Subcutaneous adipose tissue (tissue), 4 donors: ENCODE measurements around the gene COL18A1. TPM values are rescaled to one million over a fixed set of nuclear protein-coding genes. Genes with fewer than 3 reads are reported as not detected.

Experiments
- total RNA-seq, 4 donors: library from RNA; depleted of rRNA; stranded (reverse); fragments of >200 nt; gene quantifications; one replicate each; pipeline ENCODE4 v1.1.0, GENCODE V29; 2016
- TF ChIP-seq, protein P1 (sequence below): fragments of 450-650 bp; IDR thresholded peaks from one replicate; pipeline ENCODE4 v1.5.1; 2016; ENCODE audit warnings: low read depth, mild to moderate bottlenecking, control low read depth, antibody characterized with exemption, moderate library complexity

Gene COL18A1
- total RNA-seq, 4 donors from 2014 or later = 33.4 to 102 (median 66.7) TPM

DNA sequence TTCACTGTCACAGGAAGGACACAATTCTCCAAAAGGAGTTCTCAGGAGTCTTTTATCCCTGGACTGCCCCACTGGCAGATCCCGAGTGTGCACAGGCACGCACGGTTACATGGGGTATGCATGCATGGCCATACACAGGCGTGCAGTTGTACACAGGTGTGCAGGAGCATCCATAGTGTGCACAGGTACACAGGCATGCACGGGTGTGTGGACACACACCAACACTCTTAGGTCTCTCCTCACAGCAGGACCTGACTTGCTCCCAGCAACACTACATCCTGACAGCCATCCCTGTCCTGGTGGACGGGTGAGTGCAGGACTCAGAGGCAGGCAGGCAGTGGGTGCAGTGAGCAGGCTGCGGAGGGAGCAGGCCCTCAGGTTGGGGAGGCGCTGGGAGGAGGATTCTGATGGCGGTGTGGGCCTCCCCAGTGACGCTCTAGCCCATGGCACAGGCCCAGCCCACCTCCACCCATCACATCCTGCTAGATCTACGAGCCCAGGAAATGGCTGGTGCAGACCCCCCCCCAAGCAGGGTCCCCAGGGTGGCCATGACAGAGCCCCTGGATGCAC lies 108.9 kb downstream of the COL18A1 start:
- TF ChIP-seq, protein P1, sequence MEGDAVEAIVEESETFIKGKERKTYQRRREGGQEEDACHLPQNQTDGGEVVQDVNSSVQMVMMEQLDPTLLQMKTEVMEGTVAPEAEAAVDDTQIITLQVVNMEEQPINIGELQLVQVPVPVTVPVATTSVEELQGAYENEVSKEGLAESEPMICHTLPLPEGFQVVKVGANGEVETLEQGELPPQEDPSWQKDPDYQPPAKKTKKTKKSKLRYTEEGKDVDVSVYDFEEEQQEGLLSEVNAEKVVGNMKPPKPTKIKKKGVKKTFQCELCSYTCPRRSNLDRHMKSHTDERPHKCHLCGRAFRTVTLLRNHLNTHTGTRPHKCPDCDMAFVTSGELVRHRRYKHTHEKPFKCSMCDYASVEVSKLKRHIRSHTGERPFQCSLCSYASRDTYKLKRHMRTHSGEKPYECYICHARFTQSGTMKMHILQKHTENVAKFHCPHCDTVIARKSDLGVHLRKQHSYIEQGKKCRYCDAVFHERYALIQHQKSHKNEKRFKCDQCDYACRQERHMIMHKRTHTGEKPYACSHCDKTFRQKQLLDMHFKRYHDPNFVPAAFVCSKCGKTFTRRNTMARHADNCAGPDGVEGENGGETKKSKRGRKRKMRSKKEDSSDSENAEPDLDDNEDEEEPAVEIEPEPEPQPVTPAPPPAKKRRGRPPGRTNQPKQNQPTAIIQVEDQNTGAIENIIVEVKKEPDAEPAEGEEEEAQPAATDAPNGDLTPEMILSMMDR = no peak

DNA sequence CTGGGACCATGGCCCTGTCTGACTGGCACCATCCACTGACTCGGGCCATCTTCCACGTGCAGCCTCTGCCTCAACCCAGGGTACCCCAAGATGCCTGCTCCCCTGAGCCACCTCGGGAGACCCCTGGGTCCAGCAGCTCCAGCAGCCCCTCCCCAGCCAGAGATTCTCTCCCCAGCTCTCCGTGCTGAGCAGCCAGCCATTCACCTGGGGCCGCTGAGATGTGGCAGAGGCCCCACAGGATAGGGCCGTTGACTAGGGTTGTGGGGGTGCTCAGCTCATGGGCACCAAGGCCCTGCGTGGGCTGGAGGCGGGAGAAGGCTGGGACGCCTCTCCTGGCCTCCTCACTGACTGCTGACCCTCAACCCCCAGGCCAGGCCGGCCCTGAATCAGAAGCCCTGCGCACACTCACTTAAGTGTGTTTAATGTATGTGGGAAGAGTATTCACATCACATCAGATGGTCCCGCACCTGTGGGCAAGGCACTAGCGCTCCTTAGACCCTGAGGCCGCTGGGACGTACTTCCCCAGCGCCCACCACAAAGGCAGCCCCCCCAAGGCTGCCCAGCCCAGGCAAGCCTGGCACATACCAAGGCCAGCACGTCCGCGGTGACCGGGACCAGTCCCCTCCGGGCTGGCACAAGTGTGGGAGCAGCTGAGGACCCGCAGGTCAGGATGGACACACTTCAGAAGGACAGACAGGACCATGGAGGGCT lies 109.5 kb downstream of the COL18A1 start:
- TF ChIP-seq, protein P1 = no peak

DNA sequence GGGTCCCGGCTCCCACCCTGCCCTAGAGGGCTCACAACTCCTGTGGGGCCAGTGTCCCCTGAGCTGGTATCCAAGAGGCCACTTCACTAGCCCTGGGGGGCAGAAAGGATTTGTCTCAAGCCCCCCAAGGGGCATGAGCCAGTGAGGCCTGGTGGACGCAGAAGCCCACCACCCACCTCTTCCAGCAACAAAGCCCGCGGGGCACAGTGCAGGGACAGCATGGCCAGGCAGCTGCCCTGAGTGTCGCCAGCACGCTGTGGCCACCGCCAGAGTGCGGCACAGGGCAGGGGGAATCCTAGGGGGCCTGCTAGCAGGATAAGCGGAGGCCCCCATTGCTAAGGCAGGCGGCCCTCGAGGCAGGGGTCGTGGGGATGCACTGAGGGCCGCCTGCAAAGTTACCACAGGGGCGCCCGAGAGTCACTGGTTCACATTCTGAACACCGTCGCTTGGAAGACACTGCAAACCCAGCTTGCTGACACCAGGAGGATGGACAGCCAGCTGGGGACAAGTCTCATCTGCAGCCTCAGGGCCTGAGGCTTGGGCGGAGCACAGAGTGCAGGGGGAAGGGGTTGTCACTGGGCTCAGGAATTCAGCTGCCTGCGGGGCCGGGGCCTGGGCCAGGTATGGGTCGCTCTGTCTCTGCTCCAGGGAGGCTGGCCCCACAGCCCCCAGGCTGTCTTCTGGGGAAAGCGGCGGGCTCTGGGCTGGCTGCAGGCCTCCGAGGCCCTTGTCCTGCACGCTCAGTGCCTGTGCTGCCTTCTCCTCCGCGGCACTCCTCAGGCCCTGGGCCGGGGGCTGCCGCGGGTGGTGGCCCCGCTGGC lies 110.5 kb downstream of the COL18A1 start:
- TF ChIP-seq, protein P1 = no peak

DNA sequence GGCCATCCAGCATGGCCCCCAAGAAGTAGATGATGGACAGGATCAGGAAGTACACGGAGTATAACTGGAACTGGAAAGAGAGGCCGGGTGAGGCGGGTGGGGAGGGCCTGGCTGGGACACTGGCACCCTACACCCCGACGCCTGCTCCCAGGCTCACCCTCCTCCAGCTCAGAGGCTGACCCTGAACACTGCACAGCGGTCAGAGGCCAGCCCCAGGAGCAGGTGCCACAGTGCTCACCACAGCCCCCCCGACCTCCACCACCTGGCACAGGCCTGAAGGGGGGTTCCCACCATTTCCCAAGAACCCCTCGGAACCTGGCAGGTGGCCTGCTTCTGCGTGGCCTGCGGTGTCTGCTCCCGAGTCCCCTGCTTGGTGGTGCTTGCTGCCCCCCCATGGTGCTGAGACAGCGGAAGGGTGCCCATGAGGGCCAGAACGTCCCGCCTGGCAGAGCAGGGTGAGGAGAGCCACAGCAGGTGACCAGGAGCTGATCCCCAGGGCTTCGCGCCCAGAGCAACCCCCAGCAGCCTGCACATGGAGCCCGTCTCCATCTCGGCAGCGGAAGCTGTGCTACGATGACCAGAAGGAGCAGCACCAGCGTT lies 111.2 kb downstream of the COL18A1 start:
- TF ChIP-seq, protein P1 = no peak

DNA sequence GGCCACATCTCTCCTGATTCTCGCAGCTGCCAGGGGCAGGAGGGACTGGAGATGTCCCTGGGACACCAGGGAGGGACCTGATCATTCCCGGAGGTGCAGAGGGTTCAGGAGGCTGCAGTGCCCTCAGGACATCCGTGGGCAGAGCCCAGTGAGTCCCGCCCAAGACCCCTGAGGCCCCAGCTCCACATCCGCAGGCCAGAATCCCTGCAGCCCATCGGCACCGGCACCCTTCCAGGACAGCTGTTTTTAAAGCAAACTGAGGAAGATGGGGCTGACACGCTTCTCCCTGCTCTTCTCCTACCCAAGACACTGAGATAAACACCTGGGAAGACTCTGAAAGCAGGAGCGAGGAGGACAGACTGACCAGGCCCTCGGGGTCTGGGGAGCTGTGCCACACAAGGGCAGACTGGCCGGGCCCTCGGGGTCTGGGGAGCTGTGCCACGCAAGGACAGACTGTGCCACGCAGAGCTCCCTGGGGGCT lies 111.7 kb downstream of the COL18A1 start:
- TF ChIP-seq, protein P1 = no peak

DNA sequence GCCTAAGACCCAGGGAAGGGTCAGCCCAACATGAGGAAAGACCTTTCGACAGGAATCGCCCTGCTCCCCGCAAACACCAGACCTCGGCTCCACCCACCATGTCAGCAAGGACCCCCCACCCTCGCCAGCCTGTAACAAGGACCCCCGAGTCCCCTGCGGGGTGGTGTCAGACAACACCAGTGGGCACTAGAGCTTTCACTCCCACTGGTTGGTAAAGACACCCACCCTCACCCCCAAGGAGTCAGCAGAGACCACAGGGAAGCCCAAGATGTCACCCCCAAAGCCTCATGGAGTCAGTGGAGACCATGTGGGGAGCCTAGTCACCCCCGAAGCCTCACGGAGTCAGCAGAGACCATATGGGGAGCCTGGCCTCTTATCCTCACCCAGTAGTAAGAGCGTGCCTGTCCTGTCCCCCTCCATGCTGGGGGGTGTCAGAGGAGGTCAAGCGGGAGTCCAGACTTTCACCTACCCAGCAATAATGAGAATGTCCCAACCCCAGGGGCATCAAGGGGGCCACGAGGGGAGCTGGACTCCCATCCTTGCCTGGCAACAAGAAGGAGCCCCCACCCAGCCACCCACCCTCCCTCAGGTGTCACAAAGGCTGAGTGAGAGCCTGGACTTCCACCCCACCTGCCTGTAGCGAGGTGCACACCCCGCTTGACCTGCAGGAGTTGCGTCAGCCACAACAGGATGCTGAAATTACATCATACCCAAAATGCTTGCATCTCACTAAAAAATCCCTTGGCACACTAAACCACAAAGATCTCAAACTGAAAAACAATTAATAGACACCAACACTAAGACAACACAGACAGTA lies 112.5 kb downstream of the COL18A1 start:
- TF ChIP-seq, protein P1 = no peak
